Adrenal gland (tissue), 5 donors: ENCODE results near the gene GOLGA6L24.
"Not testable (repeated sequence)": the region's sequence is repeated elsewhere in the genome, so short reads cannot be mapped to it uniquely, and the experiment has no call there.

Experiments
- POLR2A ChIP-seq, 2 donors: fragments of 450-650 bp; IDR thresholded peaks; one replicate each; pipeline ENCODE4 v1.6.1; 2017; ENCODE audit warnings: antibody characterized with exemption in 2 of 2, mild to moderate bottlenecking in 2 of 2, moderate library complexity in 1 of 2
- TF ChIP-seq, protein P1 (sequence below), 6 experiments: fragments of 450-650 bp in 4 of 6; fragments of 200-600 bp in 2 of 6; sonication (generic) in 1 of 6; IDR thresholded peaks; 1 replicate in 5 of 6; 2 replicates in 1 of 6; pipeline versions ENCODE4 v1.5.1 to v1.8.0; 2016 to 2021; ENCODE audit warnings: antibody characterized with exemption in 6 of 6, mild to moderate bottlenecking in 2 of 6, moderate library complexity in 1 of 6
- donor health status: DM: no; HTN: no; CAD: no.

- TF ChIP-seq, protein P1, sequence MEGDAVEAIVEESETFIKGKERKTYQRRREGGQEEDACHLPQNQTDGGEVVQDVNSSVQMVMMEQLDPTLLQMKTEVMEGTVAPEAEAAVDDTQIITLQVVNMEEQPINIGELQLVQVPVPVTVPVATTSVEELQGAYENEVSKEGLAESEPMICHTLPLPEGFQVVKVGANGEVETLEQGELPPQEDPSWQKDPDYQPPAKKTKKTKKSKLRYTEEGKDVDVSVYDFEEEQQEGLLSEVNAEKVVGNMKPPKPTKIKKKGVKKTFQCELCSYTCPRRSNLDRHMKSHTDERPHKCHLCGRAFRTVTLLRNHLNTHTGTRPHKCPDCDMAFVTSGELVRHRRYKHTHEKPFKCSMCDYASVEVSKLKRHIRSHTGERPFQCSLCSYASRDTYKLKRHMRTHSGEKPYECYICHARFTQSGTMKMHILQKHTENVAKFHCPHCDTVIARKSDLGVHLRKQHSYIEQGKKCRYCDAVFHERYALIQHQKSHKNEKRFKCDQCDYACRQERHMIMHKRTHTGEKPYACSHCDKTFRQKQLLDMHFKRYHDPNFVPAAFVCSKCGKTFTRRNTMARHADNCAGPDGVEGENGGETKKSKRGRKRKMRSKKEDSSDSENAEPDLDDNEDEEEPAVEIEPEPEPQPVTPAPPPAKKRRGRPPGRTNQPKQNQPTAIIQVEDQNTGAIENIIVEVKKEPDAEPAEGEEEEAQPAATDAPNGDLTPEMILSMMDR (IDR thresholded peaks at IDR 0.05), result not testable (repeated sequence)
- not testable (repeated sequence) for TF ChIP-seq POLR2A (IDR thresholded peaks at IDR 0.05)
Observed at GRCh38 chr15:28365502-28365901, 7.6 kb upstream of the GOLGA6L24 start.
